Mesendoderm (in vitro differentiated cells): ENCODE measurements around the gene ATL1.
A peak's percentile ranks its signal among the peaks of the same experiment; 100 is the strongest.

Source experiments
- DNase-seq: peaks from one replicate; pipeline ENCODE4 v3.0.0; 2013
- H2AK5ac ChIP-seq: 2 replicates; pipeline ENCODE4 v1.6.1; 2013; ENCODE audit warnings: low read length, inconsistent platforms
- H2BK120ac ChIP-seq: 2 replicates; pipeline ENCODE4 v1.6.1; 2013; ENCODE audit warnings: low read depth, mild to moderate bottlenecking, low read length, moderate library complexity, mixed read lengths
- H2BK15ac ChIP-seq: replicated peaks from 2 replicates; pipeline ENCODE4 v1.6.1; 2013; ENCODE audit warnings: low read depth, mild to moderate bottlenecking, moderate library complexity
- H2BK5ac ChIP-seq: 2 replicates; pipeline ENCODE4 v1.6.1; 2013; ENCODE audit warnings: low read length, inconsistent platforms
- H3K18ac ChIP-seq: 2 replicates; pipeline ENCODE4 v1.6.1; 2013; ENCODE audit warnings: mild to moderate bottlenecking, low read length, mixed read lengths
- H3K23ac ChIP-seq: one replicate; pipeline ENCODE4 v1.6.1; 2013; ENCODE audit warnings: low read length
- H3K27ac ChIP-seq: 2 replicates; pipeline ENCODE4 v1.5.1; 2013; ENCODE audit warnings: low read depth, mild to moderate bottlenecking, inconsistent platforms, low read length, moderate library complexity
- H3K27me3 ChIP-seq: 2 replicates; pipeline ENCODE4 v1.6.1; 2013; ENCODE audit warnings: low read length, control low read depth, mild to moderate bottlenecking, inconsistent platforms; ENCODE audit not compliant: insufficient read depth, poor library complexity
- H3K36me3 ChIP-seq: 2 replicates; pipeline ENCODE4 v1.6.1; 2013; ENCODE audit warnings: low read length, inconsistent platforms; ENCODE audit not compliant: control insufficient read depth, insufficient read depth
- H3K4ac ChIP-seq: one replicate; pipeline ENCODE4 v1.6.1; 2013; ENCODE audit warnings: low read depth, mild to moderate bottlenecking, low read length, moderate library complexity
- H3K4me1 ChIP-seq: 2 replicates; pipeline ENCODE4 v1.6.1; 2013; ENCODE audit warnings: low read depth, low read length, inconsistent platforms; ENCODE audit not compliant: control insufficient read depth
- H3K4me2 ChIP-seq: 2 replicates; pipeline ENCODE4 v1.6.1; 2013; ENCODE audit warnings: low read length
- H3K4me3 ChIP-seq: 2 replicates; pipeline ENCODE4 v1.5.1; 2013; ENCODE audit warnings: mild to moderate bottlenecking, low read length
- H3K56ac ChIP-seq: one replicate; pipeline ENCODE4 v1.6.1; 2013; ENCODE audit warnings: low read length
- H3K79me1 ChIP-seq: 2 replicates; pipeline ENCODE4 v1.6.1; 2013; ENCODE audit warnings: low read length, inconsistent platforms
- H3K79me2 ChIP-seq: 2 replicates; pipeline ENCODE4 v1.6.1; 2013; ENCODE audit warnings: mild to moderate bottlenecking, low read length; ENCODE audit not compliant: control insufficient read depth, insufficient read depth
- H3K9ac ChIP-seq: 2 replicates; pipeline ENCODE4 v1.6.1; 2013; ENCODE audit warnings: low read length, inconsistent platforms
- H4K5ac ChIP-seq: one replicate; pipeline ENCODE4 v1.6.1; 2013; ENCODE audit warnings: low read length
- H4K8ac ChIP-seq: one replicate; pipeline ENCODE4 v1.6.1; 2013; ENCODE audit warnings: low read depth, mild to moderate bottlenecking, control low read depth, low read length, moderate library complexity
- WGBS: extraction: QIAGEN DNeasy Blood & Tissue Kit; methylation state at CpG from one replicate; pipeline ENCODE4 v1.1.7; 2013; ENCODE audit warnings: low lambda C conversion rate, missing lambda C conversion rate; ENCODE audit not compliant: insufficient coverage; ENCODE audit errors: extremely low coverage; 5-methylcytosine and 5-hydroxymethylcytosine counted together

ATL1 gene

DNA sequence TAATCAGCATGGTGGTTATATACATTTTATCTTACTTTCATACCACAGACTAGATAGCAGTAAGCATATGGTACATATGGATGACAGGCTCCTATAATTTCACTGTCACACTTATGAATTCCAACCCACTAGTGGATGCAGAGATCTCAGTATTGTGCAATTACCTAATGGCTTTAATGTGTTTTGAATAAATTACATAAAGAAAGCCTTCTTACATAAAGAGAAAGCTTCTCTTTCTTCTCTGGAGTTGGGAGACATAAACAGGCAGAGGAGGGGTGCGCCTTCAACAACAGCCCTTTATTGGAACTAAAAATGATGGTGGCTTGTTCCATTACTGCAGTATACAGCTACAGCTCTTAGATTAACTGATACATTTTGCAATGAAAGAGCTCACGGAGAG lies 55.6 kb downstream of the ATL1 start:
- H3K9ac ChIP-seq, result no peak overlapping the region
- no peak overlapping the region for H4K8ac ChIP-seq
- DNase-seq, result no peak
- H3K56ac ChIP-seq, result no peak overlapping the region
- H3K4me2 ChIP-seq, result no peak overlapping the region
- no peaks in the 10 kb centered on the region for H3K79me2 ChIP-seq
- no peaks in the 10 kb centered on the region for H3K27me3 ChIP-seq
- H3K27ac ChIP-seq, result no peak overlapping the region
- no peak overlapping the region for H4K5ac ChIP-seq
- no peak overlapping the region for H3K18ac ChIP-seq
- no peak overlapping the region for H3K23ac ChIP-seq
- no peak overlapping the region for H3K4ac ChIP-seq
- H2AK5ac ChIP-seq, result no peak overlapping the region
- no peak overlapping the region for H2BK120ac ChIP-seq
- WGBS, result no CpG with 5 or more reads among the region's 2 CpGs
- no peak overlapping the region for H2BK15ac ChIP-seq
- no peaks in the 10 kb centered on the region for H3K4me1 ChIP-seq
- no peaks in the 10 kb centered on the region for H3K36me3 ChIP-seq
- H3K4me3 ChIP-seq, result no peak overlapping the region
- H3K79me1 ChIP-seq, result no peaks in the 10 kb centered on the region
- H2BK5ac ChIP-seq, result no peak overlapping the region

- no peak overlapping the region for H3K9ac ChIP-seq
- H3K4me1 ChIP-seq, result no peaks in the 10 kb centered on the region
- no peaks in the 10 kb centered on the region for H3K79me1 ChIP-seq
- no CpG with 5 or more reads among the region's 2 CpGs for WGBS
- no peaks in the 10 kb centered on the region for H3K27me3 ChIP-seq
- no peak overlapping the region for H3K18ac ChIP-seq
- H3K4me3 ChIP-seq, result no peak overlapping the region
- H2BK15ac ChIP-seq, result no peak overlapping the region
- no peak overlapping the region for H3K4me2 ChIP-seq
- no peak overlapping the region for H3K56ac ChIP-seq
- no peak overlapping the region for H2BK5ac ChIP-seq
- no peak for DNase-seq
- H2BK120ac ChIP-seq, result no peak overlapping the region
- H3K4ac ChIP-seq, result no peak overlapping the region
- no peak overlapping the region for H3K27ac ChIP-seq
- no peak overlapping the region for H4K5ac ChIP-seq
- H3K23ac ChIP-seq, result no peak overlapping the region
- no peaks in the 10 kb centered on the region for H3K79me2 ChIP-seq
- no peak overlapping the region for H4K8ac ChIP-seq
- no peak overlapping the region for H2AK5ac ChIP-seq
- H3K36me3 ChIP-seq, result no peaks in the 10 kb centered on the region
Observed at GRCh38 chr14:50616275-50616674, 56.3 kb downstream of the ATL1 start.

DNA sequence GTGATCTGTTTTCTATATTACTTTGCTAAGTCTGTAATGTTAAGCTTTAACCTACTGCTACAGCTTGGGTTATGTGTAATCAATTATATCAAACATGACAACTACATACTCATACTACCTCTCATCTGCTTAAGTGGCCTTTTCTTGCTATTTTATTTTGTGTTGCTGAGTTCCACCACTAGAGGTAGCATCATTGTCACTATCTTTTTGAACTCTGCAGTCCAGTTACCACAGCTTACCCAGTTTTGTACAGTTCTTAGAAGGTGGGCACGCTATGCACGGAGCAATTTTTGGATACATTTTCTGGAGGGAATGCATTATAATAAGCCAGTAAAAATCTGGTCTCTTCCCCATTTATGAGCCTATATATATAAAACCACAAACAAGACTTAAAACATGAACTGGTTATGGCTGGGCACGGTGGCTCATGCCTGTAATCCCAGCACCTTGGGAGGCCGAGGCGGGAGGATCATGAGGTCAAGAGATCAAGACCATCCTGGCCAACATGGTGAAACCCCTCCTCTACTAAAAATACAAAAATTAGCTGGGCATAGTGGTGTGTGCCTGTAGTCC lies 59.7 kb downstream of the ATL1 start:
- Histone ChIP-seq H3K56ac (no peak overlapping the region), H3K79me2 (no peaks in the 10 kb centered on the region), H3K9ac (no peak overlapping the region), H3K23ac (no peak overlapping the region), H2BK5ac (no peak overlapping the region), H3K18ac (no peak overlapping the region), H3K4me1 (no peaks in the 10 kb centered on the region), H3K4me3 (no peak overlapping the region), H3K4me2 (no peak overlapping the region), H4K5ac (no peak overlapping the region), H3K27me3 (no peaks in the 10 kb centered on the region), H3K79me1 (no peaks in the 10 kb centered on the region), H2BK15ac (no peak overlapping the region), H4K8ac (no peak overlapping the region), H2AK5ac (no peak overlapping the region), H3K36me3 (no peaks in the 10 kb centered on the region), H3K27ac (no peak overlapping the region), H3K4ac (no peak overlapping the region), H2BK120ac (no peak overlapping the region)
- no CpG with 5 or more reads among the region's 5 CpGs for WGBS
- DNase-seq, result peak; percentile 47

DNA sequence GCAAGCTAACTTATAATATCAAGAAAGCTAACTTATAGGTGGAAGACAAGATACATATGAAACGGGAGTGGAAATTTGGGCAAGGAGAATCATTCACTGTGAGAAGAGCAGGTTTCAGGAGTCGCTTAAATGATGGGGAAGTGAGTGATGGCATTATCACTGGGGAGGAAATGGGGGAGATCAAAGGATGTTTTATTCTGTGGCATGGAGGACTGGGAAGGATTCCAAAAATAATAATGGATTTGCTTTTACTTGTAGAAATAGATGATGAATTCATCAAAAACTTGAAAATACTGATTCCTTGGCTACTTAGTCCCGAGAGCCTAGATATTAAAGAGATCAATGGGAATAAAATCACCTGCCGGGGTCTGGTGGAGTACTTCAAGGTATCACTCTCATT lies 60.4 kb downstream of the ATL1 start:
- H2BK120ac ChIP-seq, result no peak overlapping the region
- no peak overlapping the region for H4K8ac ChIP-seq
- H3K4me3 ChIP-seq, result no peak overlapping the region
- no peak for DNase-seq
- no CpG with 5 or more reads among the region's 4 CpGs for WGBS
- no peaks in the 10 kb centered on the region for H3K79me1 ChIP-seq
- H3K23ac ChIP-seq, result no peak overlapping the region
- H2BK15ac ChIP-seq, result no peak overlapping the region
- H3K4ac ChIP-seq, result no peak overlapping the region
- H3K18ac ChIP-seq, result no peak overlapping the region
- no peak overlapping the region for H4K5ac ChIP-seq
- no peaks in the 10 kb centered on the region for H3K4me1 ChIP-seq
- no peak overlapping the region for H2AK5ac ChIP-seq
- no peaks in the 10 kb centered on the region for H3K36me3 ChIP-seq
- no peak overlapping the region for H3K9ac ChIP-seq
- H3K4me2 ChIP-seq, result no peak overlapping the region
- no peaks in the 10 kb centered on the region for H3K79me2 ChIP-seq
- H2BK5ac ChIP-seq, result no peak overlapping the region
- no peaks in the 10 kb centered on the region for H3K27me3 ChIP-seq
- H3K27ac ChIP-seq, result no peak overlapping the region
- H3K56ac ChIP-seq, result no peak overlapping the region

DNA sequence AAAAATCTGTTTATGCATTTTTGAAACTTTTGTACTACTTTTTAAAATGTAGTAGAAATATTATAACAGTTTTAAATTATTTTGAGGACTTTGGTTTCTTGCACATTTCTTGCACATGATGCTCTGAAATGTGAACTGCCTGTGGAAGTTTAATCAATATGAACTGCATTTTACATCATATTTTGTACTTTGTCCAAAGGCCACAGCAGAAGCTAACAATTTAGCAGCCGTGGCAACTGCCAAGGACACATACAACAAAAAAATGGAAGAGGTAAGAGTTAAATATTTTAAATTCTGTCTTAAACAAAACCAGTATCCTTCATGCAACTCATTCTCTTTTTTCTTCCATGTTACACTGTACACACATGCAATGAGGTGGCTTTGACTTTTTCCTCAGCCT lies 63.0 kb downstream of the ATL1 start:
- Histone ChIP-seq H3K9ac (no peak overlapping the region), H3K27ac (no peak overlapping the region), H3K79me1 (no peaks in the 10 kb centered on the region), H3K27me3 (no peaks in the 10 kb centered on the region), H3K23ac (no peak overlapping the region), H2BK120ac (no peak overlapping the region), H3K36me3 (no peaks in the 10 kb centered on the region), H3K79me2 (no peaks in the 10 kb centered on the region), H2BK15ac (no peak overlapping the region), H3K4me1 (no peaks in the 10 kb centered on the region), H3K56ac (no peak overlapping the region), H3K4me3 (no peak overlapping the region), H3K4ac (no peak overlapping the region), H3K18ac (no peak overlapping the region), H4K8ac (no peak overlapping the region), H3K4me2 (no peak overlapping the region), H2AK5ac (no peak overlapping the region), H2BK5ac (no peak overlapping the region), H4K5ac (no peak overlapping the region)
- WGBS, result no CpG with 5 or more reads among the region's 1 CpG
- DNase-seq, result no peak

DNA sequence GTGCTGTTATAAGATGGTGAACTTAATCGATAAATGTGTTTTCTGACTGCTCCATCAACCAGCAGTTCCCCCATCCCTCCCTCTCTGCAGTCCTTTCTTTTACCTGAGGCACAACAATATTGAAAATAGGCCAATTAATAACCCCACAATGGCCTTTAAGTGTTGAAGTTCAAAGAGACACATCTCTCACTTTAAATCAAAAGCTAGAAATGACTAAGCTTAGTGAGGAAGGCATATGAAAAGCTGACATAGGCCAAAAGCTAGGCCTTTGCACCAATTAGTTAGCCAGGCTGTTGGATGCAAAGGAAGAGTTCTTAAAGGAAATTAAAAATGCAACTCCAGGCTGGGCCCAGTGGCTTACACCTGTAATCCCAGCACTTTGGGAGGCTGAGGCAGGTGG lies 64.5 kb downstream of the ATL1 start:
- no peak overlapping the region for H2BK120ac ChIP-seq
- no peak overlapping the region for H3K4ac ChIP-seq
- no peak overlapping the region for H3K9ac ChIP-seq
- DNase-seq, result no peak
- H3K36me3 ChIP-seq, result no peaks in the 10 kb centered on the region
- H4K5ac ChIP-seq, result no peak overlapping the region
- no peaks in the 10 kb centered on the region for H3K79me1 ChIP-seq
- no CpG with 5 or more reads among the region's 1 CpG for WGBS
- no peak overlapping the region for H2BK15ac ChIP-seq
- H2AK5ac ChIP-seq, result no peak overlapping the region
- no peak overlapping the region for H3K27ac ChIP-seq
- no peak overlapping the region for H3K4me2 ChIP-seq
- no peak overlapping the region for H3K56ac ChIP-seq
- H2BK5ac ChIP-seq, result no peak overlapping the region
- H3K79me2 ChIP-seq, result no peaks in the 10 kb centered on the region
- H4K8ac ChIP-seq, result no peak overlapping the region
- no peak overlapping the region for H3K23ac ChIP-seq
- H3K18ac ChIP-seq, result no peak overlapping the region
- H3K27me3 ChIP-seq, result no peaks in the 10 kb centered on the region
- H3K4me3 ChIP-seq, result no peak overlapping the region
- H3K4me1 ChIP-seq, result no peaks in the 10 kb centered on the region
